NCI-H2029 (cell line): Measurements from ENCODE around the gene PDLIM5.

Source experiments
- DNase-seq: peaks from one replicate; lab custom pipeline; 2025; lab: John Stamatoyannopoulos, UW

The PDLIM5 gene

GRCh38 chr4:94426783-94427182 lies 25.0 kb upstream of the PDLIM5 start:
- DNase-seq, result no peak

- no peak for DNase-seq
Measured at GRCh38 chr4:94428884-94429283, 22.9 kb upstream of the PDLIM5 start.

GRCh38 chr4:94430406-94430805 lies 21.3 kb upstream of the PDLIM5 start:
- DNase-seq, result no peak

GRCh38 chr4:94431388-94431787 lies 20.4 kb upstream of the PDLIM5 start:
- DNase-seq, result no peak

- DNase-seq, result no peak
Measured at GRCh38 chr4:94434505-94434904, 17.2 kb upstream of the PDLIM5 start.

GRCh38 chr4:94435874-94436273 lies 15.9 kb upstream of the PDLIM5 start:
- DNase-seq, result no peak

GRCh38 chr4:94436512-94436911 lies 15.2 kb upstream of the PDLIM5 start:
- no peak for DNase-seq

GRCh38 chr4:94439606-94440005 lies 12.1 kb upstream of the PDLIM5 start:
- no peak for DNase-seq

GRCh38 chr4:94441838-94442237 lies 9.9 kb upstream of the PDLIM5 start:
- DNase-seq, result no peak

- DNase-seq, result no peak
Measured at GRCh38 chr4:94442251-94442650, 9.5 kb upstream of the PDLIM5 start.

- DNase-seq, result no peak
Measured at GRCh38 chr4:94446386-94446785, 5.4 kb upstream of the PDLIM5 start.

GRCh38 chr4:94447754-94448411 lies 3.9 kb upstream of the PDLIM5 start:
- no peak for DNase-seq

- DNase-seq, result no peak
Measured at GRCh38 chr4:94448815-94449375, 2.8 kb upstream of the PDLIM5 start.

GRCh38 chr4:94451051-94451694 lies 569 bp upstream of the PDLIM5 start:
- no peak for DNase-seq

- DNase-seq, result peak; percentile 65
Measured at GRCh38 chr4:94452476-94453371, 982 bp downstream of the PDLIM5 start.

GRCh38 chr4:94453391-94453963 lies 1.7 kb downstream of the PDLIM5 start:
- no peak for DNase-seq

- DNase-seq, result no peak
Measured at GRCh38 chr4:94454405-94454804, 2.7 kb downstream of the PDLIM5 start.

- DNase-seq, result no peak
Measured at GRCh38 chr4:94455081-94455480, 3.3 kb downstream of the PDLIM5 start.

- DNase-seq, result peak; percentile 59
Measured at GRCh38 chr4:94457692-94458106, 6.0 kb downstream of the PDLIM5 start.

- no peak for DNase-seq
Measured at GRCh38 chr4:94458682-94459081, 6.9 kb downstream of the PDLIM5 start.

- DNase-seq, result no peak
Measured at GRCh38 chr4:94459462-94460161, 7.9 kb downstream of the PDLIM5 start.

GRCh38 chr4:94461506-94461905 lies 9.8 kb downstream of the PDLIM5 start:
- DNase-seq, result no peak
